T-helper 1 cell (primary cell): ENCODE measurements around the gene SYNGR3.
"Not testable (repeated sequence)": the region's sequence is repeated elsewhere in the genome, so short reads cannot be mapped to it uniquely, and the experiment has no call there.

Experiments
- DNase-seq, 5 donors: peaks; one replicate each; pipeline ENCODE4 v3.0.0-alpha.2; 2012 to 2020

SYNGR3 gene

DNA sequence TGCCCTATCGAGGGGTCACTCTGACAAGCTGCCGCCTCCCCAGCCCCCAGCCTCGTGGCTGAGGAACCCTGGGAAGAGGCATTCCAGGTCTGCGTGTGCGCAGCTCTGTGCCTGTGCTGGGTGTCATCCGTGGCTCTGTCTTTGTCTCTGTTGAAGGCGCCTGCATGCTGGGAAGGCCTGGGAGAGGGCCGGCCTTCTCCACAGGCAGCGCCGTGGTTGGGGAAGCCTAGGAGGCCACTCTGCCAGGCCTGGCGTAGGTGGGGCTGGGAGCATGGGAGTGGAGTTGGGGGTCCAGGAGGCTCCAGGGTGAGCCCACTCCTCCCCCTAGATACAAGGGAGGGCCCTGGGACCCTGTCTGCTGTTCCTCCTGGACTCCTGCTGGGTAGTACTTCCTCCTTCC, 40.3 kb downstream of the SYNGR3 start:
- DNase-seq, result no peak

DNA sequence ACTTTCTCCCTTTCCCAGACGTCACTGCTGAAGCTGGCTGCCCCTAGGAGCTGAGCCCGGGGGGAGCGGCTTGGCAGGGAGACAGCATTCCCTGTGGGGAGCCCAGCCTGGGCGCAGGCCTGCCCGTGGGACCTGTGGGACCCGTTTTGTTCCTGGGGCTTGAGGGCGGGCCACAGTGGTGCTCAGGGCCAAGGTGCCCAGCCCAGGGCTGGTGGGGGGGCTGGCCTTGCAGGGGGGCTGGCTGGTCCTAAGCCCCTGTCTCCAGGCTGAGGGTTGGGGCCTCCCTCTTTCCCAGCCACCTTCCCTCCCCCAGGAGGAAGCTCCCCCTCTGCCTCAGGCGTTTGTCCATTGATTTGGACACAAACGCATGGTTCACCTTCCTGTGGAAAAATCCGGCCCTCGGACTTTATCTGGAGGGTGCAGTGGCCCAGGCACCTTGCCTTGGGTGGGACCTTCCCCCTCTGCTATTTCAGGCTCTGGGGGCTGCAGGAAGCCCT, 41.4 kb downstream of the SYNGR3 start:
- no peak for DNase-seq

DNA sequence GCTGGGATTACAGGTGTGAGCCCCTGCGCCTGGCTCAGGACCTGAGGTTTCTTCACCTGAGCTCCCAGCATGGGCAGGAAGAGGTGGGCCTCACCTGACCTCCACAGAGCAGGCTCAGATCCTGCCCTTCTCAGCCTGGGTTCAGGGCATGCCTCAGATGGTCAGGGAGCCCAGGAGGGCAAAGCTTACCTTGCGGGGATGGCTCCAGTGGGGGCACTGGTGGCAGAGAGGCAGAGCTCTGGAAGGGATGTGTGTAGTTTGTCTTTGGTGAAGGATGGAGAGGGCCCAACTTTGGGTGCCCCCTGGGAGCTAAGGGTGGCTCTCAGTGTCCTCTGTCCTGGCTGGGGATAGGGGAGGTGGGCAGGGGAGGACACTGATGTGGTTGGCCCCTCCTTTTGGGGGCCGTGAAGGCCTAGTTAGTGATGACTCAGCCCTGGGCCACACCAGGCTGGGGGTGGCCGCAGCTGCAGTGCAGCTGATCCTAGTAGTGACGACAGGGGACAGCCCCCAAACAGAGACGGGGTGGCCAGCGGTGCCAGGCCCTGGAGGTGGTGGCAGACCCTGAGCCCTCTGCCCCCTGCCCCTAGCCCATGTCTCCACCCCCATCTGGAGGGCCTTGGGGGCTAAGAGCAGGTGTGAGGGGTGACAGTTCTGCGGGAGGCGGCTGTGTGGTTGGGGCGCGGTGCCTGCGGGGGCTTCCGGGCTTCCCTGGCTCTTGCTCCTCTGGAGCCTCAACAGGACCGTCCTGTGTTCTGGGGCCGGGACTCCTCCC, 42.7 kb downstream of the SYNGR3 start:
- no peak for DNase-seq

DNA sequence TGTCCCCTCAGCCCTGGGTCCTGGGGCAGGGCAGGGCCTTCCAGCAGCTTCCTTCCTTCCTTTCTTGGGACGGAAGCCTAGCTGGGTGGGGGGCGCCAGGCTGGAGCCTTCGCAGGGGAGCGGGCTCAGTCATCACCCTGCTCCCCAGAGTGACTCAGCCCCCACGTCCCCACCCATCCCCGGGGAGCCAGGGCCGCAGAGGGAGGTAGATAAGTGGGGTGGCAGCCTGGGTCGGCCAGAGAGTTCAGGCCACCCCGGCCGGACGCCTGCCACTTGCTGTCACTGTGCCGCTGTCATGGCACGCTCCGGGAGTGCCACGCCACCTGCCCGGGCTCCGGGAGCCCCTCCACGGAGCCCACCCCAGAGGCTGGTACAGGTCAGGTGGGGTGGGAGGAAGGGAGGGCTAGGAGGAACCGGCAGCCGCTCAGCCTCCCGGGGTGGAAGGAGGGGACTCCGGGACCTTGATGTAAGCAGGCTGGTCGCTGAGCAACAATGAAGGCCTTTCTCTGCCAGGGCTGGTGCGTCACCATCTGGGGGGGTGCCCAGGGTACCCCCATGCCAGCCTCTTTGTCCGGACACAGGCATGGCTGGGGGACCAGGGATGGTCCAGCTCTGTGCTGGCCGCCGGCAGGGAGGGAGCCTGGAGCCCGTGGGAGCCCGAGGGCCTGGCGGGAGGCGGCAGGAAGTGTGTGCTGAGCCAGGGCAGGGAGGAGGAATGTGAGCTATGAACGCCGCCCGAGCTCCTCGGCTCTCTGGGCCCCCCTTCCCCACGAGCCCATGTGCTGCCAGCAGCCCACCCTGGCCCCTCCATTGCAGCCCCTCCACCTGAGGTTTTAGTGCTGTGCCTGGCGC, 43.5 kb downstream of the SYNGR3 start:
- DNase-seq, result no peak

DNA sequence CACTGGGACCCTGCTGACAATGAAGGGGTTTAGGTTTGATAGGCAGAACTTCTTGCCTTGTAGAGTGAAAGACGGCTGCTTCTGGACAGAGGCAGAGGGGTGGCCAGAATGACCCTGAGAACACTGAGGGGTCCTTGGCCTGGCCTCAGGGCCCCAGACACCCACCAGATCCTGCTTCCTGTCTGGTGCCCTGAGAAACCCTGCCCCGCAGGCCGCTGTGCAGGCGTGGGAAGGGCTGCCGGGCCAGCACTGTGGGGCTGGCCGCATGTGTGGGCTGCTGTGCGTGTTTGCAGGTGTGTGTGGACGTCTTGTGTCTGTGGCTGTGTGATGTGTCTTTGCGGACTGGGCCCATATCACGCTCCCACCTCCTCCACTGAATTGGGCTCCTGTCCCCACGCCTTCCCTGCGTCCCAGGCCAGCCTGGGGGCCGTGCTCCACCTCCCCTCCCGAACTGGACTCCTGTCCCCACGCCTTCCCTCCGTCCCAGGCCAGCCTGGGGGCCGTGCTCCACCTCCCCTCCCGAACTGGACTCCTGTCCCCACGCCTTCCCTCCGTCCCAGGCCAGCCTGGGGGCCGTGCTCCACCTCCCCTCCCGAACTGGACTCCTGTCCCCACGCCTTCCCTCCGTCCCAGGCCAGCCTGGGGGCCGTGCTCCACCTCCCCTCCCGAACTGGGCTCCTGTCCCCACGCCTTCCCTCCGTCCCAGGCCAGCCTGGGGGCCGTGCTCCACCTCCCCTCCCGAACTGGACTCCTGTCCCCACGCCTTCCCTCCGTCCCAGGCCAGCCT, 44.3 kb downstream of the SYNGR3 start:
- DNase-seq, result not testable (repeated sequence)

DNA sequence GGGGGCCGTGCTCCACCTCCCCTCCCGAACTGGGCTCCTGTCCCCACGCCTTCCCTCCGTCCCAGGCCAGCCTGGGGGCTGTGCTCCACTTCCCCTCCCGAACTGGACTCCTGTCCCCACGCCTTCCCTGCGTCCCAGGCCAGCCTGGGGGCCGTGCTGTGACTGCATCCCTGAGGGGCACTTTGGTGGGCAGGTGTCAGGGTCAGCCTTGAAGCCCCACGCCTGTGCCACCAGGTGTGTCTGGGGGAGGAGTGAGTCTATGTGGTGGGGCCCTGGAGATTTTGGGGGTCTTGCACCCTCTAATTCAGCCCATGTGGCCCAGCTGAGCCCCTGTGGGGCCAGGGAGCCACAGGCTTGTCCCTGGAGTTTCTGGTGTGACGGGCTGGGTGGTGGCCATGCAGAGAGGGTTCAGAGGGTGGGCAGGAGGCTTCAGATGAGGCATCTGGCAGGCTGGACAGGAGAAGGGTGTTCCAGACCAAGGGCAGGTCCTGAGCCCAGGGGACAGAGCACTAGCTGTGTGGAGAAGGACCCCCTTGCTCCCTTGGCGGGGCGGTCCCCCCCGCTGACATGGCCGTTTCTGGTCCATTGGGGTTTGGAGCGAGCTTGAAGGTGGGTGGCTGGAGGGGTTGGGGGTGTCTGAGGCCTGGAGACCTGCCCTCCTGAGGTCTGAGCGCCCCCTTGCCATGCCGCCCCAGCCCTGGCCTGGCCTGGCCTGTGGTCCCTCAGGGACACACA, 45.1 kb downstream of the SYNGR3 start:
- no peak for DNase-seq

DNA sequence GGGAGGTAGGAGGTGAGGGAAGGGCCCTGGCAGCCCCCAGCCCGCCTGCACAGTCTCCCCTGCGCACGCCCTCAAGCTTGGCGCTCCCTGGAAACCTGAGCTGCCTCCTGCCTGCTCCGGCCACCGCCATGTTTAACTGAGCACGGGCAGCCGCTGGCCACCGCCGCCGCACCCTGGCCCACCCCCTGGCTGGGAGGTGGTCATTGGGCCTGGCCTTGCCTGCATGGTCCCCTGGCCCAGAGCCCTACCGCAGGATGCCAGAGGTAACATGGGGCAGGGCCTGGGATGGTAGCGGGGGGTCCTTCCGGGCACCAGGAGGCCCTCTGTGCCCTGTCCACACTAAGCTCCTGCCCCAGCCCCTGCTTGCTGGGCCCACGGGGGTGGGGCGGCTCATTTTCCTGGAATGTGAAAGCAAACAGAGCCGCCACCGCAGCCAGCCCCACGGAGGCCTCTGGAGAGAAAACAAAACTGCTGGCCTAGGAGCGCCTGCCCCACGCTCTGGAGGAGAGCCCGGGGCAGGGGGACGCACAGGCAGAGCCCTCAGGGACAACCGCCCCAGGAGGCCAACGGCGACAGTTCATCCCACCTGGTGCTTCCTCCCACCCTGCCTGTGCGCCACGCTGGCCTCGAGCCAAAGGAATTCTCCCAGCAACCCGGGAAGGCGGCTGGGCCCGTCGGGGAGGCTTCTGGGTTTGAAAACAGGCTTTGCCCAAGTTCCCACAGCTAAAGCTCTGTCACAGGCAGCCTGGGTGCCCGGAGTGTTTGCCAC, 45.8 kb downstream of the SYNGR3 start:
- no peak for DNase-seq

DNA sequence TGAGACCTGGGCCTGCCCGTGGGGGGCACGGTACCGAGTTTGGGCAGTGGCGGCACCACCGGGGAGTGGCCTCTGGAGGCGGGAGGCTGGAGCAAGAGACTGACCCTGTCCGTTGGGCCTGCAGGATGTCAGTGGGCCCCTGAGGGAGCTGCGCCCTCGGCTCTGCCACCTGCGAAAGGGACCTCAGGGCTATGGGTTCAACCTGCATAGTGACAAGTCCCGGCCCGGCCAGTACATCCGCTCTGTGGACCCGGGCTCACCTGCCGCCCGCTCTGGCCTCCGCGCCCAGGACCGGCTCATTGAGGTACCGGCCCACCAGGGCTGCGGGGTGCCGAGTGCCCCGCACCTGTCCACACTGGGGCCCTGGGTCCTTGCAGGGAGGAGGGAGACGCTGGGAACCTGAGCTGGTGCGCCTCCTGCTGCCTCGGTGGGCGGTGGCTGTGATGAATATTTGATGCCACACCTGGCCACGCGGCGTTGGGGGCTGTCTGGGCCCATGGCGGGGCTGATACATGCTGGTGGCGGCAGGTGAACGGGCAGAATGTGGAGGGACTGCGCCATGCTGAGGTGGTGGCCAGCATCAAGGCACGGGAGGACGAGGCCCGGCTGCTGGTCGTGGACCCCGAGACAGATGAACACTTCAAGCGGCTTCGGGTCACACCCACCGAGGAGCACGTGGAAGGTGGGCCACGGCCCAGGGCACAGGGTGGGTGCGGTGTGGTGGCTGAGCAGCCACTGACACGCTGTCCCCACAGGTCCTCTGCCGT, 46.6 kb downstream of the SYNGR3 start:
- DNase-seq, result no peak

DNA sequence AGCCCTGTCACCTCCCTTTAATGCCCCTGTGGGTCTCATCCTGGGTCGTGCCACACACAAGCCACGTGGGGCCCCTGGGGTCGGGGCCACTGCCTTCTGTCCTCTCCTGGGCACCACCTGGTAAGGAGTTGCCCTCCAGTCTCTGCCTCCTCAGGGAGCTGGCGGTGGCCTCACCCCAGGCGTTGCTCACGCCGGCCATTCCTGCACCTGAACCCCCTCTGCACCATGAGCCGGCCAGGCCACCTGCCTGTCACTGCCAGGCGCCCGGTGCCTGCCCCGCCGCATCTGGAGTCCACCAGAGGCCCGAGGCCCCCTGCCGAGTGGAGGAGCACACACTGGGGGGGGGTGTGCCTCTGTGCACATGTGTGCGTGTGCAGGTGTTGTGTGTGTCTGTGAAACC, 47.3 kb downstream of the SYNGR3 start:
- DNase-seq, result no peak

DNA sequence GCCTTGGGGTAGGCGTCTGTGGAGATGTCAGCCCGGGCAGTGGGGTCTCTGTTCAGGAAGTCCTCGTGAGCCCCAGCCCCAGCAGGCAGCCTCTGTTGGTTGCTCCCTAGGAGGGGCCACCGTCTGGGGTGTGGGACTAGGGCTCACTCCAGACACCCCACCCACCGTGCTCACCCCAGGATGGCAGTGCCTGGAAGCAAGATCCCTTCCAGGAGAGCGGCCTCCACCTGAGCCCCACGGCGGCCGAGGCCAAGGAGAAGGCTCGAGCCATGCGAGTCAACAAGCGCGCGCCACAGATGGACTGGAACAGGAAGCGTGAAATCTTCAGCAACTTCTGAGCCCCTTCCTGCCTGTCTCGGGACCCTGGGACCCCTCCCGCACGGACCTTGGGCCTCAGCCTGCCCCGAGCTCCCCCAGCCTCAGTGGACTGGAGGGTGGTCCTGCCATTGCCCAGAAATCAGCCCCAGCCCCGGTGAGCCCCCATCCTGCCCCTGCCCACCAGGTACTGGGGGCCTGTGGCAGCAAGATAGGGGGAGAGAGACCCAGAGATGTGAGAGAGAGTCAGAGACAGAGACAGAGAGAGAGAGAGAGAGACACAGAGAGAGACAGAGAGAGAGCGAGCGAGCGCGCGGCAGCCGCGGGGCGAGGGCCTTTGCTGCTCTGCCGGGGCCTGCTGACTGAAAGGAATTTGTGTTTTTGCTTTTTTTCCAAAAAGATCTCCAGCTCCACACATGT, 48.0 kb downstream of the SYNGR3 start:
- DNase-seq, result no peak

DNA sequence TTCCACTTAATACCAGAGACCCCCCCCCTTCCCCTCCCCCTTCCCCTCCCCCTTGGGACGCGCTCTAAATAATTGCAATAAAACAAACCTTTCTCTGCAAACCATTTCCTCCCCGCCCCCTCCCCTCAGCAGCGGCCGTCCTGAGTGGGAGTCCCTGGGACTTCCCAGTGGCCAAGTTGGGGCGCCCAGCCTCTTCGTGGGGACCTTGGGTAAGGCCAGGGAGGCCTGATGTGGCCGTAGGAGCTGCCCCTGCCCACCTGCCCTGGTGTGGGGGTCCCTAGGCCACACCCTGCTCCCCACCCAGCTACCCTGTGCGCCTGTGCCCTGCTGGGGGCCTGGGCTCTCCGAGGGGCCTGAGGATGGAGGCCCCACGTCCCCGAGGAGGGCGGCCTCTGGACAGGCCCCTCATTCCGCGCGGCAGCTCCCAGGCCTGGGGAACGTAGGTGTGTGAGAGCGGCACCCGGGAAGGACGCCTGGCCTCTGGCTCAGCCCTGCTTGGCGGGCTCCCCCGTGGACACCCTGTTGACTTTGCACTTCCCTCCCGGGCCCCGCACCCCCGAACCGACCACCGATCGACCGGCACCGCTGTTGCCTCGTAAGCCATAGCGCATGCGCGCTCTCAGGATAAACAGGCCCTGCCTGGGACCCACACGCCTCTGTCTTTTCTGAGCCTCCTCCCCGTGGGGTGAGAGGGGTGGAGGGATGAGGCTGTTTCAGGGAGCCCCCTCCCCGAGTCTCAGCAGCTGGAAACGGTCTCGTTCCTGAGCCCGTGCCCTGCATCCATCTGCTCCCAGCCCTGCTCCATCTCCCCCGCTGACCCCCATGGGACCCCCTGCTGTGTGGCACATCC, 48.8 kb downstream of the SYNGR3 start:
- no peak for DNase-seq

DNA sequence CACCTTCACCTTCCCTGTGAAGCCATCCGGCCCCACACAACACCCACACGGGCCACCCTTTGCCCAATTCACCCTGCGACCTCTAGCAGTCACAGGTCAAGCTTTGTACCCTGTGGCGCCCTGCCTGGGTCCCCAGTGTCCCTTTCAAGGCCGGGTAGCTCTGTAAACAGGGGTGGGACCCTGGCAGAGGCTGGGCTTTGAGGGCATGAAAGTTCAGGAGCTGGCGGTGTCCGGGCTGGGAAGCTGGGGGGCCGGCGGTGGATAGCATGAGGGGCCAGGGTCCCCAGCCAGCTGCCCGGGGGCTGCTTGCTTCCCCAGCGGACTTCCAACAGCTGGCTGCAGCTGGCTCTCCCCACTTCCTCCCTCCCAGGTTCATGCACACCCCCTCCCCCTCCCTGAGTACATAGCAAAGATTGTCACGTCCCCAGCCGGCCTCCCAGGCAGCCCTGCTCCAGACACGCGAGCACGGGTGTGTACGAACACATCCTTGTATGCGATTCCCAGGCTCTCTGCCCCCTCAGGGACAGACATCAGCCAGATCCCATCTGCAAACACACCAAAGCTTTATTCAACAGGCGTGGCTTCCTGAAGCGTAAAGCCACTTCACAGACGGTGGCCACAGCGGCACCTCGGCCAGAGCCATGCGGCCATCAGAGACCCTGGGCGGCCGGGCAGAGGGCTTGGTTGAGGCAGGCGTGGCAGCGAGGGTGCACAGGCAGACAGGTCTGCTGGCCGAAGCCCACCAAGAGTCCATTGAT, 49.7 kb downstream of the SYNGR3 start:
- DNase-seq, result no peak

DNA sequence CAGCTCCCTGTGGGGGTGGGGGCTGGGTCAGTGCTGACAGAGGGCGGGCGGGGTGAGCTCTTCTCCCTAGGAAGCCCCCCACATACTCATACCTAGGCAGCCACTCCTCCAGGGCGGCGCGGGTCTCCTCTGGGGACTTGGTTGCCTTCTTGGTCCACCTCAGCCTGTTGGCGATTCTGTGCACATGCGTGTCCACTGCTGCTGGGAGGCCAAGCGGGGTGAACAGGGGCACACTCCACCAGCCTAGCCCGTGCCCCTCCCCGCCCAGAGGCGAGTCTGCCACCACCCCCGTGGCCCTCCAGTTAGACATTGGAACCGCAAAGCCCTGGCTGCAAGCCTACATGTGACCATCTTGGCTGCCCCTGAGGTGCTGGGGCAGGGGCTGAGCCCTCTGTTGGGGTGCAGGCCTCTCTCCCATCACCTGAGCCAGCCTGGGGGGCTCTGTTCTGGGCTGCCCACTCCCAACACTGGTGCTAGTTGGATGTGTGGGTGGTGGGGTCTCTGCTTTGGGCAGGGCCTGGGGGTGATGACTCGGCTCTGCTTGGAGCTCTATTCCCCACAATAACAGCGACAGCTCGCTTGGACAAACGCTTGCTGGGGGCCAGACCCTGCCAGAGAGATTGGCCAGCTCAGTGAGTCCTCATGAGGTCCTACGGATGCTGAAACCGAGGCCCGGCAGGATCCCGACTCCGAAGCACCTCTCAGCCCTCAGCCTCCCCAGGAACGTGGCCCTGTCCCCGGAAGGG, 50.4 kb downstream of the SYNGR3 start:
- DNase-seq, result no peak

DNA sequence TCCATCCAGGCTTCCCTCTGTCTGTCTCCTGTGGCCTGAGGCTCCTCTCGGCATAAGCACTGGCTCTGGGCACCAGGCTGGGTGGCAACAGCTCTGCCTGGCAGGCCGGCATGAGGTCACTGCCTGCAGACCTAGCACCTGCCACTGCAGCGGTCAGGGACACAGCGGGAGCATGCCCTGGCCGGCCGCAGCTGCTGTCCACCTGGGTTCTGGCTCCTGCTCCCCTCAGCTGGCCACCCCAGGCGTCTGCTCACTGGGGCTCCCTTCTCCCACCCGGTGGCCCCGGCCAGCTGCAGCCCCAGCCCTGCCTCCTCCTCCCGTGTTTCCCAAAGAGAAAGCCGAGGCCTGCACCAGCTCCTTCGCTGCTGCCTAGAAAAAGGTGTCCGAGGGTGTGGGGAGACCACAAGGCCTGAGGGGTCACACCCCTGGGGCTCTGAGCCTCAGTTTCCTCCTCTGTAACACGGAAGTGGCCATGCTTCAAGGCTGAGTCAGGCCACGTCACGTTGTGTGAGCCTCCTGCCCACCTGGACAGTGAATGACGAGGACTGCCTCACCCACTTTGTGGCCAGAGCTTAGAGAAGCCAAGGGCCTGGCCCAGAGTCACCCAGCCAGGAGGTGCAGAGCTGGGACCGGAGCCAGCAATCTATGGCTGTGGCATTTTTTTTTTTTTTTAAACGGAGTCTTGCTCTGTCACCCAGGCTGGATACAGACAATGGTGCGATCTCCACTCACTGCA, 51.2 kb downstream of the SYNGR3 start:
- no peak for DNase-seq

DNA sequence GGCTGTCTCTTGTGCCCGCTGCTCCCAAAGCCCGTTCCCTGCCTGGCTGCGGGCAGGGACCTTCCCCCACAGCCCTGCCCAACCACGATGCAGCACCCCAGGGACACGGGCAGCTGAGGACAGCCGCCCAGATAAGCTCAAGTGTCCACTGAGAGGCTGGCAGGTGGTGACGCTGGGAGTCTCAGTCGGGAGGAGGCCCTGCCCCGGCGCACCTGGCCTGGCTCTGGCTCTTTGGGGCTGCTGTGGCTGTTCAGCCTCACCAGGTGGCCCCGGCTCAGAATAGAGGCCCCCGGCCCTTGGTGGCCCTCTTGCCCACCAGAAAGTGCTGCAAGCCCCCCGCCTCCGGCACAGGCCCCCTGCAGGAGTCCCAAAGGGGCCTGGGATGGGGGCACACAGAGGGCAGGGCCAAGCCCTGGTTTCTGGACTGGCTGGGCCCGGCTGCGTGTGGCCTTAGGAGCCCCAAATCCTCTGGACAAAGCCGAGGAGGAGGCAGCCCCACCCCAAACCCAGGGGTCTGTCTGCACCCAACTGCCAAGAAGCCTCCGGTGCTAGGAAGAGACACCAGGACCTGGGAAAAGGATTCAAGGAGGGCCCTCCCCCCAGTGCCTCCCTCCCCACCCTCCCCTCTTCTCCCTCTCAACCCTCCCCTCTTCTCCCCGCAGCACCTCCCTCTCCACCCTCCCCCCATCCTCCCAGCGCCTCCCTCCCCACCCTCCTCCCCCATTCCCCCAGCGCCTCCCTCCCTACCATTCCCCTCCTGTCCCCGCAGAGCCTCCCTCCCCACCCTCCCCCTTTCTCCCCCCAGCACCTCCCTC, 52.6 kb downstream of the SYNGR3 start:
- no peak for DNase-seq
